ENCODE data around the gene KLRD1.

GRCh38 chr12:10293570-10294227 is 14.0 kb upstream of the KLRD1 start:
- TF ChIP-seq POLR2A (IDR thresholded peaks at IDR 0.05; ENCODE audit: low read depth, low read length) (no peak), POLR2AphosphoS5 (IDR thresholded peaks at IDR 0.05; ENCODE audit: low read depth, low read length) (no peak)
